ENCODE measurements around the gene ATP10A.
"Not testable (repeated sequence)": the region's sequence is repeated elsewhere in the genome, so short reads cannot be mapped to it uniquely, and the experiment has no call there.

ATP10A gene

GRCh38 chr15:25763331-25763751 is 99.8 kb downstream of the ATP10A start:
- no peak overlapping the region for H3K4me2 ChIP-seq (ENCODE audit: low read length)
- H2AFZ ChIP-seq (ENCODE audit: low read length) = no peak overlapping the region
- H3K27ac ChIP-seq (ENCODE audit: low read depth, low read length, poor library complexity, severe bottlenecking) = no peak overlapping the region
- no peaks in the 10 kb centered on the region for H3F3A ChIP-seq (ENCODE audit: insufficient read depth, low read length)
- H4K20me1 ChIP-seq (ENCODE audit: insufficient read depth, low read length) = no peaks in the 10 kb centered on the region
- H3K9me3 ChIP-seq (ENCODE audit: low read length) = no peaks in the 10 kb centered on the region
- no peaks in the 10 kb centered on the region for H3K9me2 ChIP-seq (ENCODE audit: low read depth, low read length)
- no peaks in the 10 kb centered on the region for H3K79me2 ChIP-seq (ENCODE audit: insufficient read depth, low read length)
- H3K4me3 ChIP-seq (ENCODE audit: low read depth, low read length, poor library complexity, severe bottlenecking) = no peak overlapping the region
- no peaks in the 10 kb centered on the region for H3K27me3 ChIP-seq (ENCODE audit: insufficient read depth, low read length)
- H3K36me3 ChIP-seq (ENCODE audit: insufficient read depth, low read length) = no peaks in the 10 kb centered on the region
- no peak overlapping the region for H3K9ac ChIP-seq (ENCODE audit: low read length)
- H3K4me1 ChIP-seq (ENCODE audit: insufficient read depth, low read length, severe bottlenecking) = no peaks in the 10 kb centered on the region
- TF ChIP-seq EZH2 (IDR thresholded peaks at IDR 0.05; ENCODE audit: borderline replicate concordance, low read length) = no peak
- TF ChIP-seq, protein P1, sequence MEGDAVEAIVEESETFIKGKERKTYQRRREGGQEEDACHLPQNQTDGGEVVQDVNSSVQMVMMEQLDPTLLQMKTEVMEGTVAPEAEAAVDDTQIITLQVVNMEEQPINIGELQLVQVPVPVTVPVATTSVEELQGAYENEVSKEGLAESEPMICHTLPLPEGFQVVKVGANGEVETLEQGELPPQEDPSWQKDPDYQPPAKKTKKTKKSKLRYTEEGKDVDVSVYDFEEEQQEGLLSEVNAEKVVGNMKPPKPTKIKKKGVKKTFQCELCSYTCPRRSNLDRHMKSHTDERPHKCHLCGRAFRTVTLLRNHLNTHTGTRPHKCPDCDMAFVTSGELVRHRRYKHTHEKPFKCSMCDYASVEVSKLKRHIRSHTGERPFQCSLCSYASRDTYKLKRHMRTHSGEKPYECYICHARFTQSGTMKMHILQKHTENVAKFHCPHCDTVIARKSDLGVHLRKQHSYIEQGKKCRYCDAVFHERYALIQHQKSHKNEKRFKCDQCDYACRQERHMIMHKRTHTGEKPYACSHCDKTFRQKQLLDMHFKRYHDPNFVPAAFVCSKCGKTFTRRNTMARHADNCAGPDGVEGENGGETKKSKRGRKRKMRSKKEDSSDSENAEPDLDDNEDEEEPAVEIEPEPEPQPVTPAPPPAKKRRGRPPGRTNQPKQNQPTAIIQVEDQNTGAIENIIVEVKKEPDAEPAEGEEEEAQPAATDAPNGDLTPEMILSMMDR (IDR thresholded peaks at IDR 0.05; ENCODE audit: low read length) = no peak

- H3K79me2 ChIP-seq (ENCODE audit: insufficient read depth, low read length) = no peaks in the 10 kb centered on the region
These were observed 101.0 kb downstream of the ATP10A start for GRCh38 chr15:25761971-25762662.

DNA sequence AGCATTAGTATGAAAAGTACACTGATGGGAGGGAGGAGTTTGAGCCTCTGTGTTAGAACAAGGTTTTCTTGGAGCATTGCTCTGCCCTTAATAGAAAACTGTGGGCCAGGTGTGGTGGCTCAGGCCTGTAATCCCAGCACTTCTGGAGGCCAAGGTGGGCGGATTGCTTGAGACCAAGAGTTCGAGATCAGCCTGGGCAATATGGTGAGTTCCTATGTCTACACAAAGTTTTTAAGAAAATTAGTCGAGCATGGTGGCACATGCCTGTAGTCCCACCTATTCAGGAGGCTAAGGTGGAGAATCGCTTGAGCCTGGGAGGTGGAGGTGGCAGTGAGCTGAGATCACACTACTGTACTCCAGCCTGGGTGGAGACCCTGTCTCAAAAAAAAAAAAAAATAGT is 103.7 kb downstream of the ATP10A start:
- no peak overlapping the region for H2AFZ ChIP-seq (ENCODE audit: low read length)
- H3K4me2 ChIP-seq (ENCODE audit: low read length) = no peak overlapping the region
- H3K9me2 ChIP-seq (ENCODE audit: low read depth, low read length) = no peaks in the 10 kb centered on the region
- H4K20me1 ChIP-seq (ENCODE audit: insufficient read depth, low read length) = no peaks in the 10 kb centered on the region
- no peaks in the 10 kb centered on the region for H3F3A ChIP-seq (ENCODE audit: insufficient read depth, low read length)
- no peak overlapping the region for H3K4me3 ChIP-seq (ENCODE audit: low read depth, low read length, poor library complexity, severe bottlenecking)
- no peaks in the 10 kb centered on the region for H3K27me3 ChIP-seq (ENCODE audit: insufficient read depth, low read length)
- no peaks in the 10 kb centered on the region for H3K79me2 ChIP-seq (ENCODE audit: insufficient read depth, low read length)
- no peak overlapping the region for H3K9ac ChIP-seq (ENCODE audit: low read length)
- no peaks in the 10 kb centered on the region for H3K36me3 ChIP-seq (ENCODE audit: insufficient read depth, low read length)
- no peaks in the 10 kb centered on the region for H3K9me3 ChIP-seq (ENCODE audit: low read length)
- H3K4me1 ChIP-seq (ENCODE audit: insufficient read depth, low read length, severe bottlenecking) = no peaks in the 10 kb centered on the region
- H3K27ac ChIP-seq (ENCODE audit: low read depth, low read length, poor library complexity, severe bottlenecking) = no peak overlapping the region
- no peak for TF ChIP-seq EZH2 (IDR thresholded peaks at IDR 0.05; ENCODE audit: borderline replicate concordance, low read length)
- TF ChIP-seq, protein P1 (IDR thresholded peaks at IDR 0.05; ENCODE audit: low read length) = no peak

More at GRCh38 chr15:25761971-25762662, 101.0 kb downstream of the ATP10A start:
- Histone ChIP-seq H3K4me2 (ENCODE audit: low read length) (no peak overlapping the region), H3K4me3 (ENCODE audit: low read depth, low read length, poor library complexity, severe bottlenecking) (no peak overlapping the region), H3K9ac (ENCODE audit: low read length) (no peak overlapping the region), H3K9me3 (ENCODE audit: low read length) (no peaks in the 10 kb centered on the region), H3K36me3 (ENCODE audit: insufficient read depth, low read length) (no peaks in the 10 kb centered on the region), H3K27ac (ENCODE audit: low read depth, low read length, poor library complexity, severe bottlenecking) (no peak overlapping the region), H3K27me3 (ENCODE audit: insufficient read depth, low read length) (no peaks in the 10 kb centered on the region), H3F3A (ENCODE audit: insufficient read depth, low read length) (no peaks in the 10 kb centered on the region), H4K20me1 (ENCODE audit: insufficient read depth, low read length) (no peaks in the 10 kb centered on the region), H2AFZ (ENCODE audit: low read length) (no peak overlapping the region), H3K9me2 (ENCODE audit: low read depth, low read length) (no peaks in the 10 kb centered on the region), H3K4me1 (ENCODE audit: insufficient read depth, low read length, severe bottlenecking) (no peaks in the 10 kb centered on the region)
- no peak for TF ChIP-seq EZH2 (IDR thresholded peaks at IDR 0.05; ENCODE audit: borderline replicate concordance, low read length)
- TF ChIP-seq, protein P1 (IDR thresholded peaks at IDR 0.05; ENCODE audit: low read length) = no peak

GRCh38 chr15:25758612-25759011 is 104.5 kb downstream of the ATP10A start:
- H3K27ac ChIP-seq (ENCODE audit: low read depth, low read length, poor library complexity, severe bottlenecking); H3K4me1 ChIP-seq (ENCODE audit: insufficient read depth, low read length, severe bottlenecking); H3K9me3 ChIP-seq (ENCODE audit: low read length); H3F3A ChIP-seq (ENCODE audit: insufficient read depth, low read length); H3K27me3 ChIP-seq (ENCODE audit: insufficient read depth, low read length); H2AFZ ChIP-seq (ENCODE audit: low read length); H3K9me2 ChIP-seq (ENCODE audit: low read depth, low read length); H3K36me3 ChIP-seq (ENCODE audit: insufficient read depth, low read length); H3K9ac ChIP-seq (ENCODE audit: low read length); H3K4me2 ChIP-seq (ENCODE audit: low read length); H3K4me3 ChIP-seq (ENCODE audit: low read depth, low read length, poor library complexity, severe bottlenecking); H3K79me2 ChIP-seq (ENCODE audit: insufficient read depth, low read length); H4K20me1 ChIP-seq (ENCODE audit: insufficient read depth, low read length): not testable (repeated sequence)
